GM12878 (cell line): Measurements from ENCODE around the gene ATG101. TPM values are rescaled to one million over a fixed set of nuclear protein-coding genes. Genes with fewer than 3 reads are reported as not detected.

ENCODE experiments used
- ATAC-seq: fragments of 200-7000 bp; cut with Tn5 transposase; 3 replicates; pipeline ENCODE4 v1.9.1; 2020; ENCODE audit warnings: mild to moderate bottlenecking, moderate library complexity
- BruUV-seq: library from RNA; stranded (reverse); fragments of 400-500 nt; replicated peaks from 2 replicates; lab custom pipeline; 2021; lab: Mats Ljungman, UMichigan
- CTCF ChIA-PET: fragments of 300-600 bp; sonication (Branson Sonifier 250); formaldehyde crosslinking; extraction: SDS; loops from one replicate; lab custom pipeline; 2021; ENCODE audit warnings: inconsistent platforms; lab: Yijun Ruan, JAX
- POLR2A ChIA-PET: fragments of 350-600 bp; formaldehyde crosslinking; extraction: SDS; loops from one replicate; lab custom pipeline; 2021; ENCODE audit warnings: inconsistent platforms; lab: Charles Lee
- RAD21 ChIA-PET: fragments of 300-600 bp; sonication (Branson Sonifier 250); formaldehyde crosslinking; loops from one replicate; lab custom pipeline; 2023; ENCODE audit warnings: antibody characterized with exemption; ENCODE audit not compliant: unreplicated experiment; lab: Charles Lee
- SMC1A ChIA-PET: fragments of 300-600 bp; sonication (Branson Sonifier 250); formaldehyde crosslinking; loops from one replicate; lab custom pipeline; 2023; ENCODE audit not compliant: unreplicated experiment, uncharacterized antibody; lab: Charles Lee
- DNase-seq: peaks from one replicate; pipeline ENCODE4 v3.0.0-alpha.2; 2011; ENCODE audit warnings: low read depth, low spot score
- FAIRE-seq: peaks from 3 replicates; lab custom pipeline; 2011; peaks lifted over from hg19 to GRCh38; lab: Jason Lieb, UNC
- H2AFZ ChIP-seq: 2 replicates; pipeline ENCODE4 v1.6.0; 2011; ENCODE audit warnings: low read depth, low read length, control low read depth; ENCODE audit not compliant: control insufficient read depth
- H3K27ac ChIP-seq: 2 replicates; pipeline ENCODE4 v1.5.1; 2011; ENCODE audit warnings: control low read depth; ENCODE audit not compliant: control insufficient read depth, insufficient read depth
- H3K27me3 ChIP-seq, 2 experiments: replicated peaks in 1 of 2; 2 replicates each; pipeline versions ENCODE4 v1.6.0 to v1.6.1; 2011; ENCODE audit warnings: low read length in 1 of 2; ENCODE audit not compliant: control insufficient read depth in 2 of 2, insufficient read depth in 2 of 2
- H3K36me3 ChIP-seq, 2 experiments: 2 replicates each; pipeline ENCODE4 v1.5.1; 2011; ENCODE audit warnings: low read length in 1 of 2; ENCODE audit not compliant: control insufficient read depth in 2 of 2, insufficient read depth in 2 of 2
- H3K4me1 ChIP-seq: 2 replicates; pipeline ENCODE4 v1.6.1; 2011; ENCODE audit warnings: mild to moderate bottlenecking, low read length, moderate library complexity, mixed read lengths; ENCODE audit not compliant: control insufficient read depth, insufficient read depth
- H3K4me2 ChIP-seq: 2 replicates; pipeline ENCODE4 v1.6.0; 2011; ENCODE audit warnings: control low read depth; ENCODE audit not compliant: control insufficient read depth, insufficient read depth
- H3K4me3 ChIP-seq: fragments of 200-600 bp; sonication (generic); 2 replicates; pipeline ENCODE4 v1.5.1; 2016
- H3K79me2 ChIP-seq: 2 replicates; pipeline ENCODE4 v1.6.0; 2011; ENCODE audit warnings: low read length; ENCODE audit not compliant: control insufficient read depth, insufficient read depth
- H3K9ac ChIP-seq: 2 replicates; pipeline ENCODE4 v1.8.0; 2011; ENCODE audit warnings: low read length, control low read depth, mixed read lengths; ENCODE audit not compliant: control insufficient read depth, insufficient read depth
- H3K9me3 ChIP-seq: replicated peaks from 3 replicates; pipeline ENCODE4 v1.5.1; 2011; ENCODE audit warnings: mild to moderate bottlenecking, low read length; ENCODE audit not compliant: control insufficient read depth, insufficient read depth
- H4K20me1 ChIP-seq: 2 replicates; pipeline ENCODE4 v1.6.0; 2011; ENCODE audit not compliant: control insufficient read depth, insufficient read depth
- EED ChIP-seq: sonication (generic); IDR thresholded peaks from 2 replicates; pipeline ENCODE4 v1.6.1; 2016; ENCODE audit warnings: antibody characterized with exemption, low read depth
- EGR1 ChIP-seq, 2 experiments: IDR thresholded peaks; 1 replicate in 1 of 2; 2 replicates in 1 of 2; pipeline ENCODE4 v1.6.1; 2011 to 2012; ENCODE audit warnings: low read depth in 2 of 2, low read length in 2 of 2, borderline replicate concordance in 1 of 2, mild to moderate bottlenecking in 1 of 2, moderate library complexity in 1 of 2
- KLF5 ChIP-seq: fragments of 450-650 bp; IDR thresholded peaks from 2 replicates; pipeline ENCODE4 v1.6.1; 2014; ENCODE audit warnings: mild to moderate bottlenecking; ENCODE audit not compliant: partially characterized antibody
- NFYB ChIP-seq: IDR thresholded peaks from 2 replicates; pipeline ENCODE4 v1.6.1; 2011; ENCODE audit warnings: low read depth, mild to moderate bottlenecking, low read length, improper control_type of control experiment, moderate library complexity; ENCODE audit not compliant: insufficient read depth
- NR2C2 ChIP-seq: IDR thresholded peaks from 2 replicates; pipeline ENCODE4 v1.6.1; 2011; ENCODE audit warnings: borderline replicate concordance, low read depth; ENCODE audit not compliant: control insufficient read depth, insufficient read length
- NRF1 ChIP-seq: conservative IDR thresholded peaks from 2 replicates; pipeline ENCODE4 v1.6.1; 2011; ENCODE audit warnings: mild to moderate bottlenecking, low read depth, low read length, improper control_type of control experiment
- POLR2AphosphoS2 ChIP-seq: IDR thresholded peaks from 2 replicates; pipeline ENCODE4 v1.6.1; 2011; ENCODE audit warnings: low read depth, mild to moderate bottlenecking, low read length, improper control_type of control experiment, moderate library complexity
- RBBP5 ChIP-seq: fragments of 200-600 bp; sonication (generic); conservative IDR thresholded peaks from 2 replicates; pipeline ENCODE4 v1.6.1; 2016
- ZNF24 ChIP-seq: fragments of 450-650 bp; IDR thresholded peaks from 2 replicates; pipeline ENCODE4 v1.6.1; 2017; ENCODE audit warnings: antibody characterized with exemption, mild to moderate bottlenecking
- WGBS: methylation state at CpG from one replicate; pipeline ENCODE4 v1.1.6; 2016; ENCODE audit warnings: low lambda C conversion rate; ENCODE audit not compliant: insufficient replicate concordance, insufficient coverage; ENCODE audit errors: missing lambda C conversion rate; 5-methylcytosine and 5-hydroxymethylcytosine counted together
- in situ Hi-C: fragments of 300-500 bp; cut with MboI; formaldehyde crosslinking; loops from 9 replicates; pipeline ENCODE4 v1.14.3; 2018; ENCODE audit warnings: mixed read lengths
- intact Hi-C: fragments of 100-400 bp; cut with micrococcal nuclease; formaldehyde crosslinking; loops from one replicate; pipeline ENCODE4 v1.14.2; 2022; ENCODE audit not compliant: unreplicated experiment
- polyA plus RNA-seq, 11 experiments: library from polyadenylated mRNA; depleted of rRNA in 4 of 11; unstranded in 6 of 11; stranded (reverse) in 5 of 11; fragments of >200 nt; fragmentation: Nextera tagmentation in 4 of 11; fragmentation: Illumina TruSeq in 1 of 11; extraction: Ambion mirVana in 4 of 11; extraction: Trizol in 1 of 11; gene quantifications; 1 replicate in 1 of 11; 2 replicates in 10 of 11; pipeline versions ENCODE4 v1.2.1 to v1.2.3, GENCODE V29; 2011 to 2016; ENCODE audit warnings: inconsistent platforms in 2 of 11, missing spikeins in 2 of 11, low read depth in 1 of 11
- total RNA-seq, 4 experiments: library from RNA; depleted of rRNA in 3 of 4; stranded (reverse); fragments of >200 nt in 3 of 4; fragmentation: Illumina TruSeq in 1 of 4; extraction: Trizol in 1 of 4; gene quantifications; 2 replicates each; pipeline versions ENCODE4 v1.2.1 to v1.2.3, GENCODE V29; 2013 to 2021
- TF ChIP-seq, protein P1 (sequence below): fragments of 450-650 bp; formaldehyde crosslinking; IDR thresholded peaks from 2 replicates; pipeline ENCODE4 v1.4.0; 2020; ENCODE audit warnings: mild to moderate bottlenecking, moderate library complexity
- TF ChIP-seq, protein P2 (sequence below): IDR thresholded peaks from 2 replicates; pipeline ENCODE4 v1.6.1; 2011; ENCODE audit warnings: low read depth, mild to moderate bottlenecking, low read length, moderate library complexity, borderline replicate concordance; ENCODE audit errors: extremely low read depth

Gene ATG101
- total and polyA plus RNA-seq, 10 of the 15 experiments (the other 5 are each of a cell fraction or from before 2014, with no cell fraction given) = 2.7 to 49.8 (median 35.3) TPM

DNA sequence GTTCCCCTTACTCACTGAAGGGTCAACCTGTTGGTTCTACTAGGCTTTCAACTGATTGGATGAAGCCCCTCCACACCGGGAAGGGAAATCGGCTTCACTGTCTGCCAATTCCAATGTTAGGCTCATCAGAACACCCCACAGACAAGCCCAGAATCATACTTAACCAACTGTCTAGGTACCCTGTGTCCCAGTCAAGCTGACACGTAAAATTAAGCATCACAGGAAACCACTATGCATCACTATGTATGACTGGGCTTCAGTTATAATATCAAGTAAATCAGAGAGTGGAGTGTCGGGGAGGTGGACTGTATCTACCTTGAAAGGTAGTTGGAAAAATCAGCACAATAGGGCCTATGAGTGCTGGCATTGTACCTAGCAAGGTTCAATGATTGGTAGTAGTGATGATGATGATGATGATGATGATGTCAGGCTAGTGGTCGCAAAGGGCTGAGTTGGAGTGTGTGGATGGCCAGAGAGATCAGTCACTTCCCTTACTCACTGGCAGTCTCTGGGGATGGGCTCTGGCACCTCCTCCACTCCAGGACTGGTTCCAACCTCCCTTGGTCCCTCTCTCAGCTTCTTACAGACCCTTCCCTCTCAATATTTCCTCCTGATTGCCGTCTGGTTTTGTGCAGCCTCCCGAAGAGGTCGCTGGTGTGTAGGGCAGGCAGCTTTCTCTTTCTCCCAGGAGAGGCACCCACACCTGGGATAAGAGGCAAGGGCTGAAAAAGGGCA is 3.3 kb upstream of the ATG101 start (continued):
- TF ChIP-seq, protein P1, sequence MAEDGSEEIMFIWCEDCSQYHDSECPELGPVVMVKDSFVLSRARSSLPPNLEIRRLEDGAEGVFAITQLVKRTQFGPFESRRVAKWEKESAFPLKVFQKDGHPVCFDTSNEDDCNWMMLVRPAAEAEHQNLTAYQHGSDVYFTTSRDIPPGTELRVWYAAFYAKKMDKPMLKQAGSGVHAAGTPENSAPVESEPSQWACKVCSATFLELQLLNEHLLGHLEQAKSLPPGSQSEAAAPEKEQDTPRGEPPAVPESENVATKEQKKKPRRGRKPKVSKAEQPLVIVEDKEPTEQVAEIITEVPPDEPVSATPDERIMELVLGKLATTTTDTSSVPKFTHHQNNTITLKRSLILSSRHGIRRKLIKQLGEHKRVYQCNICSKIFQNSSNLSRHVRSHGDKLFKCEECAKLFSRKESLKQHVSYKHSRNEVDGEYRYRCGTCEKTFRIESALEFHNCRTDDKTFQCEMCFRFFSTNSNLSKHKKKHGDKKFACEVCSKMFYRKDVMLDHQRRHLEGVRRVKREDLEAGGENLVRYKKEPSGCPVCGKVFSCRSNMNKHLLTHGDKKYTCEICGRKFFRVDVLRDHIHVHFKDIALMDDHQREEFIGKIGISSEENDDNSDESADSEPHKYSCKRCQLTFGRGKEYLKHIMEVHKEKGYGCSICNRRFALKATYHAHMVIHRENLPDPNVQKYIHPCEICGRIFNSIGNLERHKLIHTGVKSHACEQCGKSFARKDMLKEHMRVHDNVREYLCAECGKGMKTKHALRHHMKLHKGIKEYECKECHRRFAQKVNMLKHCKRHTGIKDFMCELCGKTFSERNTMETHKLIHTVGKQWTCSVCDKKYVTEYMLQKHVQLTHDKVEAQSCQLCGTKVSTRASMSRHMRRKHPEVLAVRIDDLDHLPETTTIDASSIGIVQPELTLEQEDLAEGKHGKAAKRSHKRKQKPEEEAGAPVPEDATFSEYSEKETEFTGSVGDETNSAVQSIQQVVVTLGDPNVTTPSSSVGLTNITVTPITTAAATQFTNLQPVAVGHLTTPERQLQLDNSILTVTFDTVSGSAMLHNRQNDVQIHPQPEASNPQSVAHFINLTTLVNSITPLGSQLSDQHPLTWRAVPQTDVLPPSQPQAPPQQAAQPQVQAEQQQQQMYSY (CRISPR knock-in tag) = no peak
- TF ChIP-seq ZNF24 = no peak
- TF ChIP-seq, all 136 proteins: peak for 0

DNA sequence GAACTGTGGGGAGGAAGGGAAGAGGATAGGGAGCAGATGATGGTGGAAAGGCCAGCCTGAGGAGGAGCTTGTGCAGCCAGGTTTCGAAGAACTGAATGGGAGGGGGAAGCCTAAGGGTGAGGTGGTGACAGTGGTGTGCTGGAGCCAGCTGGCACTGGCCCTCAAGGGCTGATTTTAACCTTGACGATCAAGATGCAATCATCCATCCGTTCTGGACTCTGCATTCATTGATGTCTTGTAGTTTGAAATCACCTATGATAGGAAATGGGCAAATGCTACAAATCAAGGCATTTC is 2.8 kb upstream of the ATG101 start:
- no peak overlapping the region for H3K4me3 ChIP-seq
- POLR2A ChIA-PET = interaction anchor here (1.5 kb wide), 1 partner anchor 34 kb away, joined by 4 read pairs; no protein-coding TSS in a partner anchor
- no peaks in the 10 kb centered on the region for H4K20me1 ChIP-seq
- no peak for ATAC-seq
- no peak overlapping the region for H3K27ac ChIP-seq
- in situ Hi-C loops (no loop called here), intact Hi-C loops (no loop called here)
- H3K79me2 ChIP-seq = peaks cover 22% of the 10 kb centered on the region
- SMC1A ChIA-PET = interaction anchor here (0.7 to 3.8 kb wide), 2 partner anchors 29 to 41 kb away, joined by 3 to 19 read pairs; no protein-coding TSS in a partner anchor
- CTCF ChIA-PET = interaction anchor here (0.7 to 15.1 kb wide), 7 partner anchors 13 to 87 kb away, joined by 3 to 208 read pairs (median 9); partner anchors contain the start of gene NR4A1
- FAIRE-seq = no peak
- 27% methylated on average over 3 of the region's 3 CpGs for WGBS
- no peaks in the 10 kb centered on the region for H3K36me3 ChIP-seq
- no peak overlapping the region for H2AFZ ChIP-seq
- H3K9ac ChIP-seq = no peak overlapping the region
- no peak for TF ChIP-seq POLR2AphosphoS2
- TF ChIP-seq EGR1 (IDR thresholded peaks at IDR 0.05; ENCODE audit: borderline replicate concordance in 1 of 2, low read depth in 2 of 2, low read length in 2 of 2) = no peak
- TF ChIP-seq, protein P2, sequence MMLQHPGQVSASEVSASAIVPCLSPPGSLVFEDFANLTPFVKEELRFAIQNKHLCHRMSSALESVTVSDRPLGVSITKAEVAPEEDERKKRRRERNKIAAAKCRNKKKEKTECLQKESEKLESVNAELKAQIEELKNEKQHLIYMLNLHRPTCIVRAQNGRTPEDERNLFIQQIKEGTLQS = no peak
- TF ChIP-seq NRF1 = no peak
- no peak for TF ChIP-seq KLF5
- no peak for TF ChIP-seq NR2C2
- TF ChIP-seq NFYB = no peak
- no peak for TF ChIP-seq EED
- TF ChIP-seq RBBP5 = no peak
- RAD21 ChIA-PET = interaction anchor here (0.5 to 5.4 kb wide), 4 partner anchors 15 to 56 kb away, joined by 4 to 28 read pairs (median 19); no protein-coding TSS in a partner anchor
- BruUV-seq = no TSS peak
- no peaks in the 10 kb centered on the region for H3K9me3 ChIP-seq
- no peak for DNase-seq
- no peaks in the 10 kb centered on the region; a peak in 2 of 4 replicates for H3K27me3 ChIP-seq
- H3K4me2 ChIP-seq = no peak overlapping the region
- peaks cover 5% of the 10 kb centered on the region for H3K4me1 ChIP-seq
